Suppressor macrophage (primary cell): Measurements from ENCODE around the gene CYB561.
A peak's percentile ranks its signal among the peaks of the same experiment; 100 is the strongest.

Experiments used
- DNase-seq, 4 experiments: peaks; one replicate each; pipeline ENCODE4 v3.0.0-alpha.2; 2020 to 2022

Gene CYB561

DNA sequence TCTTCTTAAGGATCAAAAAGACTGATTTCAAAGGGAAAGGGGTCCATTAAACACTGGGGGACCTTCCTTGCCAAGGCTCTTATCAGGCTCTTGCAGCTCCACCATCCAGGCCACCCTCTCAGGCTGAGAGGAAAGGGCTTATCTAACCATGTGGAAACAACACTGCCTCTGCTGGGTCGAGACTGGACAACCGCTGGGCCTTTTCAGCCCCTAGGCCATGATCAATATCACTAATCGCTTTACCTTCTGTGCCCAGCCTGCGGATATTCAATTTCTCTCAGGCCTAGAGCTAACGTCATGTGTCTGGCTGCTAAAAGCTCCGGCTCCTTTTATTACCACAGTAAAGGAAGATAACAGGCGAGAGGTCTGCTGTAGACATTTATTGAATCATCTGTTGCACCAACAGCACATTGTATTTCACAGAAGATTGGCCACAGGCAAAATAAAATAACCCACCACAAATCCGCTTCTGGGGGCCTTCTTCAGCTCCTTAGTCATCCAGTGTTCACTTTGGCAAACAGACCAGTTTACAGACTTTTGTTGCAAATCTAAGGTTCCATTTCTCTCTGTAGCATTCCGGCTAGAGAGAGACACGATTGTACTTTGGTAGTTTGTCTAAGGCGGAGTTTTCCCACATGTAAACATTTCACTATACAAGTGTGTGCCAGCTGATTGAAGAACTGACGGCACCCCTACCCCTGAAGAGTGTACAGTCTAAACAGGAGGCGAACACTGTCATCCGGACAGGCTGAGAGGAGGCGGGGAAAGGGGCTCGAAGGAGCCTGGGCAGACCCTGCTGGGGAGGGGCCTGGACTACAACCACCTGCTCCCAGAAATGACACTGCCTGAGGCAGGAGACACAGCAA, 13.9 kb downstream of the CYB561 start:
- no peak for DNase-seq

DNA sequence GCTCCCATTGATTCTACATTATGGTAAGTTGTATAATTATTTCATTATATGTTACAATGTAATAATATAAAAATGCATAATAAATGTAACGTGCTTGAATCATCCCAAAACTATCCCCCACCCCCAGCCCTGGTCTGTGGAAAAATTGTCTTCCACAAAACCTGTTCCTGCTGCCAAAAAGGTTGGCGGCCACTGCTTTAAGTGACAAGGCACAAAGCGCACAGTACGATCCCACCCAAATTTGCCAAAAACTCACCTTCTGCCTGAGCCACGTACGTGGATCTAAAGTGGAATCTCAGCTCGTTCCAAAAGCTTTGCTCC, 14.5 kb downstream of the CYB561 start:
- DNase-seq, result no peak

DNA sequence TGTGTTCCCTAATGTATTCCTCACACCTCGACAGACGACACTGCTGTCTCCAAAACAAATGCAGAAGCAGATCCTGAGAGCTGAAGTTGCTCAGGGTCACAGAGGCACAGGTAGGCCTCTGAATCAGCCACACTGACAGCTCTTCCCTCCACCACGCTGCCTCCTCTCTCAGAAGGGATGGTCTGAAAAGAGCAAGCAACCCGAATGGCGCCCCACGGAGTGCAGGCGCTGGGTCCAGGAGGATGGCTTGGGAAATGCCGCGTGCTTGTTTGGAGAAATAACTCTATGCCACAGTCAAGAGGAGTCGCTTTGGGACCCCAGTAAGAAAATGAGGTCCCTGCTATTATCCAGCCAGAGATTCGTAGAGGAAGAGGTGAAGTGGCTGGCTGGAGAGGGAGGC, 15.9 kb downstream of the CYB561 start:
- no peak for DNase-seq

DNA sequence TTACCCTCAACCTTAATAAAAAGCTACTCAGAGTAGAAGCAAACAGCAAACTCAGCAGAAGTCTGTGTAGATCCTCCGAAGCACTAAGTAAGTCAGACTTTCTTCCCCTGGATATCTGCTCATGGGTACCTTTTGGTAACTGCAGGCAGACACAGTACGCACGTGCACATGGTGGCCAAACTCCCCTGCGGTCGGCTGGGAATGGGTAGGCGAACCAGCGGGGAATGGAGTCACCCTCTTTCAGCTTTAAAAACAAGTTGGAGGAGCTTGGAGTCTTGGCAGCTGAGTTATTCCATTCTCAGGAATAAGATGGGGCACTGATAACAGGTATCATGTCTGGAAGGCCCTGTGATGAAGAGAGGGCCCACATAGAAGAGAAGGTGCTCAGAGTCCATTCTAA, 16.3 kb downstream of the CYB561 start:
- DNase-seq, result no peak

DNA sequence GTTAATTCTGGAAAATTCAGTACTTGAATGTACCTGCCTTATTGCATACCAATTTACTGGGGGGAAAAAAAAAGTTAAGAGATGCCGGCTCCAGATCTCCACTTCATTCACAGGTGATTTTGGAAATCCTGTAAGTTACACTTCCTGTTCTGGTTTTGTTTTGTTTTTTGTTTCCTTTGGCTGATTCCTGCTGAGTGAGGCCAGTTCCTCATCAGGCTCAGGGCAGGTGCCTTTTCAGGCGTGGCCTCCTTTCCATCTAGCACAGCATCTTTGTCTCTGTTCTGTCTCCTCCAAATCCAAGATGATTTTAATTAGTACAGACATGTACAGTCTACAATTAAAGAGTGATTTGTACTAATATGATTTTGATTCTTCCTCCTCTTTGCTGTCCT, 19.2 kb downstream of the CYB561 start:
- DNase-seq, result no peak

DNA sequence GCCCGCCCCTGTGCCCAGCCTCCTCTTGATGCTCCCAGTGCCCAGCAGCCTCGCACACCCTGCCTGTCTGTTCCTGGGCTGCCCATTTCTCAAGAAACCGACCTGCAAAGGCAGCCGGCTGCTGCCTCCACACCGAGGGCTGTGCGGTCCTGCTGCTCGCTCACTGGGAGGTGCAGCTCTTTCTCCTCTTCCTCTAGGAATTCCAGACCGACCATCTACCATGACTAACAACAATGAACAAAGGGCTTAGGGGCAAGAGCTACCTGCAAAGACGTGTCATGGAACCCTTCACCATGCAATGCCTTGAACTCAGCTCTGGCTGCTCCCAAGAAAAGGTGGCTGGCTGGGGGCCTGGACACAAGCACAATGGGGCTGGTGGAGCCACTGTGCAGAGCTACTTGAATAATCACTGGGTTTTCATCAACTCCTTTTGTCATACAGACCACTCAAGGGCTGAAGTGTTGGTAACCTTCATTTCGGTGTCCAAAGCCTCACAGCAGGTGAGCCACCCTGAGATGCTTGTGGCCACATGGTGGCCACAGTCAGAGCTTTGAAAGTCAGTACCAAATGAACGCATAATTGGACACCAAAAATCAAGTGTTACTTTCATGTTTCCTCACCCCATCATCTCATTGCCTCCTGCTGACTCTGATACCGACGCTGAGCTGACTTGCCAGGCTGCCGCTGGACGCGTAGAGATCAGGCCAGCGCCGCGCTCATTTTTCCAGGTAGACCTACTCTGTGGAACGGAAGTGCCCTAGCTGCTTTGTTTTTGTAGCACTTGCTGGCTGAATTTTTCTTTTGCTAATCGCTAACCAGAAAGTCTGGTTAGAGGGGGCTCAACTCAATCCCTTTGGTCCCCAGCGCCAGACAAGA, 19.8 kb downstream of the CYB561 start:
- no peak for DNase-seq

DNA sequence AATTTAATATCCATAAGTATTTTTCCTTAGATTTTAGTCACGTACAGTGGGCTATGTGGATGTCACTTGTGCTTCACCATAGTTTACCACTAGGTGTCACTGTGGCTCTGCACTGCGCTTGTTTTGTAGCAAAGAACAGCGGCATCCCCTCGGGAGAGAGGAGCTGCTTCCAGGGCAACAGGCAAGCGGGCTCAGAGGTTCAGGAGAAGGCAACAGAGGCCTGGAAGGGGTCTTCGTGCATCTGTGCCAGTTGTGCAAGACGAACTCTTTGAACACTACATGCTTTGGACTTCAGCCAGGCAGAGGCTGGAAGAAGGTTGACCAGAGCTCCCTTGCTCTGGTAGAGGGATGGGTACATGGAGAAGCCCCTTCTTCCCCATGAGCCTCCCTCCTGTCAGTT, 20.6 kb downstream of the CYB561 start:
- DNase-seq, result peak; percentile 82 to 88 (median 86)

DNA sequence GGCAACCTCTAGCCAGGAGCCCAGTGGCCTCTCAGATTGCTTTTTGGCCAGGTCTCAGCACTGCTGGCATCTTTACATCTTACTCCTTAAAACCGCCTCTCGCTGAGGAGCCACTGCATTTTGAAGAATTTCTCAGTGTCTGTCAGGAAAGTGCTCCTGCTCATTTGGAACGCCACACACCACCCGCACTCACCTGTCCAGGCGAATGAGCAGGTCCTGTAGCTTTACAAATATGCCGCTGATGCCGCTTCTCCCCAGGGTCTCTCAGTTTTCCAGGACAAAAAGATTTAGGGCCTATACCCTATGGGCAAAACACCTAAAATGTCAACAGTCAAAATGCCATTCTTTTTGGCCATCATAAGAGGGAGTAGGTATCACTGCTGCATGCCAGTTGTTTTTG, 22.1 kb downstream of the CYB561 start:
- no peak for DNase-seq

DNA sequence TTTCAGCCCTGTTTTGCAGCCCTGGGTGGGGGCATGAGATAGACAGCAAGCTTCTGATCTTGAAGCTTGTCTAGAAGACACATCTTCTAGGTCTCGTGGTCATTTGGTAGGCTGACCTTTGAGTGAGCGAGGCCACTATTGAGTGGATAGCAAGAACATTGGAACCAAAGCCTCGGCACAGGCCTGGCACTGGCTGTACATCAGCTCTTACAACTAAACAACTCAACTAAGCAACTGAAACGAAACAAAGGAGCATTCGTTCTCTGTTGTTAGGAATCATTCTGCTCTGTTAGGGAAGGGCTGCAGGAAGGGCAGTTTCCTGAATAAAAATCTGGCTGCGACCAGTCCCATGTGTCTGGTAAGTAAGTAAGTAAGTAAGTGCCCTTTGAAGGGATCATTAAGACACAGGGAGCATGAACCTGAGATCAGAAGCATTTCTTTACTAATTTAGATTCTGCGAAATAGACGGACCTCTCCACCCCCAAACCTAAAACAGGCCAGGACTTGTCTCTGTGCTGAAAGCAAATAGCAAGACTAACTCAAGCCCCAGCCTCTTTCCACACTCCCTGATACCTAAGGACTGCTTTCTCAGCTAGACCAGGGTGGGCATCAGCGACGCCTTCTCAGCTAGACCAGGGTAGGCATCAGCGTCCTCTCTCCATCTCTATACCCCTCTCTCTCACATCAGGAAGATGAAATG, 22.7 kb downstream of the CYB561 start:
- DNase-seq, result no peak

DNA sequence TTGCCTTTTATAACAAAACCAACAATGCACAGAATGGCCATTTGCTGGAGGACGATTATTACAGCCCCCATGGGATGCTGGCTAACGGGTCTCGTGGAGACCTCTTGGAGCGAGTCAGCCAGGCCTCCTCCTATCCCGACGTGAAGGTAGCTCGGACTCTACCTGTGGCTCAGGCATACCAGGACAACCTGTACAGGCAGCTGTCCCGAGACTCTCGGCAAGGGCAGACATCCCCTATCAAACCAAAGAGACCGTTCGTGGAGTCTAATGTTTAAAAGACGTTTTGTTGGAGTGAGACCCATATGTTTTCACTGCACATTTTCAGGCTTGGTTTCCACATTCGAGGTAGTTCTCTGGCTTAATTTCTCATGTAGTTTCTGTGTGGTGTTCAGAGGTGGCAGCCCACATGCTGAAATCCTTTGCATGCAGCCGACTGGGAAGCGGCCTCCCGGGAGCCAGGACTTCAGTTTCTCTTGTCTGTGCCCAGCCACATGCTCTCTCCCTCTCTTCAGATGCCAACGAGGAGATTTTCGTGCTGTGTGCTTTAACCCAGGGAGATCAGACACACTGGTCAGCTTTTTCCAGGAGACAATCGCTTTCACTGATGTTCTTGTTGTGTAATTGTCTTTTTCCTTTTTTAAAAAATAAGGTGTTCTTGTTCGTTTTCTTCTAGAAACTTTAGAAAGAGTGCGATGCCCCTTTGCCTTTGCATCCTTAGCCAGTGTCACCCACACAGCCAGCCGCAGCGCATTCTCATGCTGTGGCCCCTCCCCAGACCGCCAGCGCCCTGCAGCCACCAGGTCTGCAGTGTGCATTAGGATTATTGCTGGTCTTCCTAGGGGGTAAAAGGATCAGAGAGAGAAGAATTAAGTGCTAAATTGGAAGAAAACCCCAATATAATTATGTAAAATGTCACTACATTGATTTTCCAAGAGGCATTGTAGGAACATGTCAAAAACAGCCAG, 24.1 kb downstream of the CYB561 start:
- no peak for DNase-seq

DNA sequence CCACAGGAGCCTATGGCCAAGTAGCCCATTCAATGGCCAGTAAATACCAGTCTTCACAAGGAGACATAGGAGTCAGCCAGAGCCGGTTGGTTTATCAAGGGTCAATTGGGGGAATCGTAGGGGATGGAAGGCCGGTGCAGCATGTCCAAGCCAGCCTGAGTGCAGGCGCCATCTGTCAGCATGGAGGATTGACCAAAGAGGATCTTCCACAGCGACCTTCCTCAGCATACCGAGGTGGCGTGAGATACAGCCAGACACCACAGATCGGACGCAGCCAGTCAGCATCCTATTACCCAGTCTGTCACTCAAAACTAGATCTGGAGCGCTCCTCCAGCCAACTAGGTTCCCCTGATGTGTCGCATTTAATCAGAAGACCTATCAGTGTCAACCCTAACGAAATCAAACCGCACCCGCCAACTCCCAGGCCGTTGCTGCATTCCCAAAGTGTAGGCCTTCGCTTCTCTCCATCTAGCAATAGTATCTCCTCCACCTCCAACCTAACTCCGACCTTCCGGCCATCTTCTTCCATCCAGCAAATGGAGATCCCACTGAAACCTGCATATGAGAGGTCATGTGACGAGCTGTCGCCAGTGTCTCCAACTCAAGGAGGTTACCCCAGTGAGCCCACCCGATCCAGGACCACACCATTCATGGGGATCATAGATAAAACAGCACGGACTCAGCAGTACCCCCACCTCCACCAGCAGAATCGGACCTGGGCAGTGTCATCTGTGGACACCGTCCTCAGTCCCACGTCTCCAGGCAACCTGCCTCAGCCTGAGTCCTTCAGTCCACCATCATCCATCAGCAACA, 25.0 kb downstream of the CYB561 start:
- no peak for DNase-seq

DNA sequence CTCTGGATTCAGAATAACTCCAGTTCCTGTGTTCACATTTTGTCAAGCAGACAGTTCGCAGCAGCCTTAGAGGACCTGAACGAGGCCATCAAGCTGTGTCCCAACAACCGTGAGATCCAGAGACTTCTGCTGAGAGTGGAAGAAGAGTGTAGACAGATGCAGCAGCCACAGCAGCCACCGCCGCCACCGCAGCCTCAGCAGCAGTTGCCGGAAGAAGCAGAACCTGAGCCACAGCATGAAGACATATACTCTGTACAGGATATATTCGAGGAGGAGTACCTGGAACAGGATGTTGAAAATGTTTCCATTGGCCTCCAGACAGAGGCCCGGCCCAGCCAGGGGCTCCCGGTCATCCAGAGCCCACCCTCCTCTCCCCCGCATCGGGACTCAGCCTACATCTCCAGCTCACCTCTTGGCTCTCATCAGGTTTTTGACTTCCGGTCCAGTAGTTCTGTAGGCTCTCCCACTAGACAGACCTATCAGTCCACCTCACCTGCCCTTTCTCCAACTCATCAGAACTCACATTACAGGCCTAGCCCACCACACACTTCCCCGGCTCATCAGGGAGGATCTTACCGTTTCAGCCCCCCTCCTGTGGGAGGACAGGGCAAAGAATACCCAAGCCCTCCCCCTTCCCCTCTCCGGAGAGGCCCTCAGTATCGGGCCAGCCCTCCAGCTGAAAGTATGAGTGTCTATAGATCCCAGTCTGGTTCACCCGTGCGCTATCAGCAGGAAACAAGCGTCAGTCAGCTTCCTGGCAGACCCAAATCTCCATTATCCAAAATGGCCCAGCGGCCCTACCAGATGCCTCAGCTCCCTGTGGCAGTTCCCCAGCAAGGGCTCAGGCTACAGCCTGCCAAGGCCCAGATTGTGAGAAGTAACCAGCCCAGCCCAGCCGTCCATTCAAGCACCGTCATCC, 25.9 kb downstream of the CYB561 start:
- no peak for DNase-seq

DNA sequence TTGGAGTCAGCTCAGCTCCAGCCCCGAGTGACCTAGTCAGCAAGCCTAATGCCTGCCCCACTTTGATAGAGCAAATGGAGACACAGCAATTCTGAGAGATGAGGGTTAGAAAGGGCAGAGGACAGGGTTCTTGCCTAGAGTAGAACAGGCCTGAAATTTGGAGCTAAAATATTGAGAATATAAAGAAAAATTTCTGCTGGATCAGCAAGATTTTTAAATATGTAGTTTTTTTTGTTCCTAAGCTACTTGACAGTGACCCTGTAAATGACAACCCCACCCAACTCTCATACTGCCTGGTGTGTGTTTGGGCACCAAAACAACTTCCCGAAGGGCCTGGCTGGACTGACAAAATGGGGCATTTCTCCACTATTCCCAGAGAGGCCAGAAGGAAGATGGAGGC, 26.7 kb downstream of the CYB561 start:
- DNase-seq, result no peak

DNA sequence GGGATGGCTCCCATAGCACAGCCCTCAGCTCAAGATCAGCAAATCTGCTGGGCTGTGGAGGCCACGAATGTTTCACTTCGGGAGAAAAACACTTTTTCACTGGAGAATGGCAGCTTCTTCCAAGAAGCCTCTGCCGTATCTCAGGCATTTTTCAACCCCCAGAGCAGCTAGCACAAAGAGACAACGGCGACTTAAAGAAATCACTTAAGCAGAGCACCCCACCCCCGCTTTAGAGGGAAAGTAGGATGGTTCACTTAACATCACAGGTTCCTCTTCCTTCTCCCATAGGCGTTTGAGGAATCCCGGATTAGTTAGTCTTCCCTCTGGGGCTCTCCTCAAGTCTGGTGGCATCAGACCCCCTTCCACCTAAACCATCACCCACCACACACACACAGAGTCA, 27.6 kb downstream of the CYB561 start:
- DNase-seq, result no peak

DNA sequence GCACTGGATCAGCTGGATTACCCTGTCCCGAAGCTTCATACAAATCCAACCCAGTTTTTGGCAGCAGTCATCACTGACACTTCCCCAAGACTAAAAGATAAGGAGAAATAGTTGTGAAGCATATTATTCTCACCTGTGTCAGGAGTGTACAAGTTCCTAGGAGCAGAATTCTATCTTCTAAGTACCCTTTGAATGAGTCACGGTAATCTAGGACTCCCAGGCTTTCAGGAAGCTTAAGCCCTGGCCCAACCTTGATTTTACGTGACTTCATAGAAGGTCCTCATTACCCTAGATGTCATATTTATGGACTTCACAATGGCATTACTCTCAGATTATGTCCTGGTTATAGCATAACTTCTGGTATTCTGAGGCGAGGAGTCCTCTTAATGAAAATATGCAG, 31.9 kb downstream of the CYB561 start:
- DNase-seq, result no peak

DNA sequence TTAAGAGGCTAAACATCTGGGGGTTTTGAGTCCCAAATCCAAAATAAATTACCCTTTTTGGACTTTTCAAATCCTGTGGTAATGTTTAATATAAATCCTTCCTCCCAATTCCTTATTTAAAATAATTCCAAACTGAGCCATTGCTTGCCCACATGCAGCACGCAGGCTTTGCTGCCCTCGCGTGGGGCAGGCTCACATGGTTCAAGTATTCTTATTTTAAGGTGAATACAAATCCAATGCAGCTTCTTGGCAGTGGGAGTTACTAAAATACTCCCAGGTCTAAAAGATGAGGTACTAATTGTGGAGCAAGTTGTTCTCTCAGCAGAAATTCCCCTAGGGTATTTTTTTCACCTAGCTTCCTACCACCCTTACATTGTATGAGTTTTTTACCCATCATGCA, 33.0 kb downstream of the CYB561 start:
- no peak for DNase-seq

DNA sequence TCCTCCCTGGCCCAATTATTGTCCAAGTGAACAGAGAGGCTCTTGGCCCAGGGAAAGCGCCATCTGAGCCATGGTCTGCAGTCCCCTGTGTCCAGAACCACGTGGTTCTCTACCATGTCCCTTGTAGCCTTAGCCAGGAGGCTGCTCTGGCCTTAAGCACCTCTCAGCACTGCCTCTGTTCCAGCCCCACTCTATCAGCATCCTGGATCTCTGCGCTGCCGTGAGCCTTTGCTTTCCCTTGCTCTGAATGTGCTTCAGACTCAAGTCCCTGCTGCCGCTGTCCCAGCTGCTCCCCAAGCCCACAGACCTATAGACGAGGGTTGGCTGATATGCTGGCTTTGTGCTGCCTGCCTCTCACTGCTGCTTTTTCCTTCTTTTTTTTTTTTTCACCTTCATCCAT, 33.9 kb downstream of the CYB561 start:
- no peak for DNase-seq

DNA sequence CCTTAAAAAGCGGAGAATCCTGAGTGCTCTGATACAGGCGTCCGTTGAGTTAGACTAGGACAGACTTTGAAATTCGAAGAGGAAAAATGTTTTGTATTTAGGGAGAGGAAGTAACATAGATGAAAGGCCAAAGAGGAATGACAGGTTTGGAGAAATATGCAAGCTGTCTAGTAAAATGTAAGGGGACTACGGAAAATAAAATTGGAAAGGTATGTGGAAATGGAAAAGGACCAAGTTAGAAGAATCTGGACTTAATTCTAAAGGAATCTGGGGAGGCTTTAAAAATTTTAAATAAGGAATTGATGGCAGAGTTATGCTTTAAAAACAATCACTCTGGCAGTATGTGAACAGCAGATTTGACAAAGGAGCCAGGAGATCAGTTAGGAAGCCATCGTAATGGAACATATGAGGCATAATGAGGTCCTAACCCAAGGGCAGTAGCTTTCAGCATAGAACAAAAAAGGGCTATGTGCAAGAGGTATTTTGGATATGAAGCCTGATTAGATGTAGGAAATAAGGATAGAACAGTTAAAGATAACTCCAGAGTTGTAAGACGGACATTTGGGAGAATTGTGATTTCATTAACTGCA, 38.3 kb downstream of the CYB561 start:
- DNase-seq, result no peak

DNA sequence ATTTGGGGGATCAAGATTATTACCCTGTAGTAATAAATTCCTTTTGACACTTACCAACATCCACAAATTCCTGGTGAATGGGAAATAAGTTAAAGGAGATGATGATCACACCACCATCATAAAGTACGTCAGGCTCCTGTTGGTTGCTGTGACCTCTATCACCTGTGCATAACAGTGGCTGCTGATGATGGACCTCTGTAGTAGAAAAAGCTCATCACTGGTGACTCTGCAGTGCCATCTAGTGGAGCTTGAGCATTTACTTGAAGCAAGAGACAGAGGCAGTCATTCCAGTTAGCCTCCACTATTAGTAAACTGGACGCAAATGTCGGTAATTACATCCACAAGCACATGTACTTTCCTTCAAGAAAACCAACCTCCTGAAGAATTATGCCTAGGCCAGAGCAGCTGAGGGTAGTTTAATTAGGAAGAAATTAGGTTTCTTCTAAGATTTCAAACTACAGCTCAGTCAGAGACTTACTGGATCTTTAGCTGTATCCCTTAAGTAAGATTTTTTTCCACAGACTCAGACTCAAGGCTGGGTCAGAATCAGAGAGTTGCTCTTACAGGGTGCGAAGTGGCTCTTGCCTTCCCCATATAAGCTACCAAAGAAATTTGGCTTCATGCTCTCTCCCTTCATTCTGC, 39.3 kb downstream of the CYB561 start:
- peak; percentile 86 to 94 (median 88) for DNase-seq
